H9 (cell line): ENCODE results near the gene RAB3A. TPM values are rescaled to one million over a fixed set of nuclear protein-coding genes. Genes with fewer than 3 reads are reported as not detected.

Experiments
- DNase-seq: peaks from one replicate; pipeline ENCODE4 v3.0.0-alpha.2; 2017
- H2AFZ ChIP-seq: one replicate; pipeline ENCODE4 v1.6.1; 2013; ENCODE audit warnings: mild to moderate bottlenecking, low read length, control low read depth, moderate library complexity
- H2AK5ac ChIP-seq: 2 replicates; pipeline ENCODE4 v1.6.1; 2013; ENCODE audit warnings: low read length, control low read depth, mixed read lengths; ENCODE audit not compliant: insufficient read length
- H2BK120ac ChIP-seq: one replicate; pipeline ENCODE4 v1.6.1; 2013; ENCODE audit warnings: low read depth, mild to moderate bottlenecking, low read length, control low read depth, inconsistent platforms; ENCODE audit not compliant: poor library complexity, severe bottlenecking
- H2BK12ac ChIP-seq: 2 replicates; pipeline ENCODE4 v1.6.1; 2013; ENCODE audit warnings: low read length, control low read depth, mixed read lengths, low read depth; ENCODE audit not compliant: insufficient read length
- H2BK15ac ChIP-seq: 2 replicates; pipeline ENCODE4 v1.6.1; 2013; ENCODE audit warnings: low read depth, low read length, control low read depth
- H2BK20ac ChIP-seq: one replicate; pipeline ENCODE4 v1.6.1; 2013; ENCODE audit warnings: low read depth, mild to moderate bottlenecking, low read length, control low read depth, inconsistent platforms; ENCODE audit not compliant: poor library complexity, severe bottlenecking
- H2BK5ac ChIP-seq: 2 replicates; pipeline ENCODE4 v1.6.1; 2013; ENCODE audit warnings: low read length, control low read depth, mixed read lengths; ENCODE audit not compliant: insufficient read length
- H3K14ac ChIP-seq: 2 replicates; pipeline ENCODE4 v1.6.1; 2013; ENCODE audit warnings: low read length, control low read depth; ENCODE audit not compliant: insufficient read depth
- H3K18ac ChIP-seq: 2 replicates; pipeline ENCODE4 v1.6.1; 2013; ENCODE audit warnings: low read depth, mild to moderate bottlenecking, mixed read lengths, low read length, control low read depth; ENCODE audit not compliant: insufficient read length
- H3K23ac ChIP-seq: 2 replicates; pipeline ENCODE4 v1.6.1; 2013; ENCODE audit warnings: low read length, control low read depth, mixed read lengths, low read depth; ENCODE audit not compliant: insufficient read length
- H3K23me2 ChIP-seq: 2 replicates; pipeline ENCODE4 v1.6.1; 2013; ENCODE audit warnings: low read depth, mild to moderate bottlenecking, mixed read lengths, low read length, control low read depth; ENCODE audit not compliant: insufficient read length, poor library complexity, severe bottlenecking
- H3K27ac ChIP-seq: 2 replicates; pipeline ENCODE4 v1.5.1; 2013; ENCODE audit warnings: low read length, control low read depth, mixed read lengths, low read depth; ENCODE audit not compliant: insufficient read length
- H3K27me3 ChIP-seq: 2 replicates; pipeline ENCODE4 v1.6.1; 2013; ENCODE audit warnings: low read length, control low read depth, inconsistent platforms; ENCODE audit not compliant: insufficient read depth
- H3K4ac ChIP-seq: 2 replicates; pipeline ENCODE4 v1.6.1; 2013; ENCODE audit warnings: low read depth, mild to moderate bottlenecking, control low read depth, inconsistent platforms, low read length, moderate library complexity
- H3K4me1 ChIP-seq: 2 replicates; pipeline ENCODE4 v1.6.1; 2013; ENCODE audit warnings: low read length, control low read depth, inconsistent platforms; ENCODE audit not compliant: insufficient read depth
- H3K4me2 ChIP-seq: 2 replicates; pipeline ENCODE4 v1.6.1; 2013; ENCODE audit warnings: low read length, control low read depth, mixed read lengths; ENCODE audit not compliant: insufficient read length, insufficient read depth
- H3K56ac ChIP-seq: 2 replicates; pipeline ENCODE4 v1.6.1; 2013; ENCODE audit warnings: low read depth, mild to moderate bottlenecking, mixed read lengths, low read length, control low read depth; ENCODE audit not compliant: insufficient read length
- H3K79me1 ChIP-seq: 2 replicates; pipeline ENCODE4 v1.6.1; 2013; ENCODE audit warnings: low read depth, mild to moderate bottlenecking, moderate library complexity, low read length, control low read depth, inconsistent platforms; ENCODE audit not compliant: insufficient read depth, poor library complexity, severe bottlenecking
- H3K79me2 ChIP-seq: 2 replicates; pipeline ENCODE4 v1.6.1; 2013; ENCODE audit warnings: low read length, control low read depth, inconsistent platforms; ENCODE audit not compliant: insufficient read depth
- H3K9ac ChIP-seq: 2 replicates; pipeline ENCODE4 v1.6.1; 2013; ENCODE audit warnings: low read length, control low read depth, mixed read lengths; ENCODE audit not compliant: insufficient read length; ENCODE audit errors: extremely low read depth
- H3K9me3 ChIP-seq: one replicate; pipeline ENCODE4 v1.6.1; 2013; ENCODE audit warnings: low read depth, low read length, inconsistent platforms; ENCODE audit not compliant: control insufficient read depth
- H3T11ph ChIP-seq: one replicate; pipeline ENCODE4 v1.6.1; 2013; ENCODE audit warnings: mild to moderate bottlenecking, low read length, control low read depth, inconsistent platforms
- H4K20me1 ChIP-seq: one replicate; pipeline ENCODE4 v1.6.1; 2013; ENCODE audit not compliant: control insufficient read depth, insufficient read length, insufficient read depth
- H4K5ac ChIP-seq: 2 replicates; pipeline ENCODE4 v1.6.1; 2013; ENCODE audit warnings: low read depth, mild to moderate bottlenecking, mixed read lengths, low read length, control low read depth; ENCODE audit not compliant: insufficient read length
- H4K8ac ChIP-seq: replicated peaks from 2 replicates; pipeline ENCODE4 v1.6.1; 2013; ENCODE audit warnings: low read length, control low read depth, mixed read lengths, low read depth; ENCODE audit not compliant: insufficient read length
- H4K91ac ChIP-seq: 2 replicates; pipeline ENCODE4 v1.6.1; 2013; ENCODE audit warnings: low read depth, mild to moderate bottlenecking, moderate library complexity, mixed read lengths, low read length, control low read depth; ENCODE audit not compliant: insufficient read length
- H3K27ac Mint-ChIP-seq, 3 experiments: 2 replicates in 2 of 3; 3 replicates in 1 of 3; pipeline ENCODE4 v1.8.0; 2020 to 2021; ENCODE audit warnings: mixed read lengths in 3 of 3, mild to moderate bottlenecking in 1 of 3, moderate library complexity in 1 of 3
- H3K27me3 Mint-ChIP-seq: 2 replicates; pipeline ENCODE4 v1.8.0; 2021; ENCODE audit warnings: low read depth, mild to moderate bottlenecking, moderate library complexity, mixed read lengths
- H3K36me3 Mint-ChIP-seq, 3 experiments: 2 replicates in 2 of 3; 3 replicates in 1 of 3; pipeline ENCODE4 v1.8.0; 2020 to 2021; ENCODE audit warnings: low read depth in 3 of 3, mixed read lengths in 3 of 3; ENCODE audit not compliant: insufficient read depth in 1 of 3
- H3K4me1 Mint-ChIP-seq, 2 experiments: 2 replicates each; pipeline ENCODE4 v1.8.0; 2020; ENCODE audit warnings: mixed read lengths in 2 of 2
- H3K4me3 Mint-ChIP-seq, 2 experiments: 2 replicates in 1 of 2; 3 replicates in 1 of 2; pipeline ENCODE4 v1.8.0; 2020 to 2021; ENCODE audit warnings: mild to moderate bottlenecking in 2 of 2, mixed read lengths in 2 of 2, moderate library complexity in 1 of 2
- H3K9me3 Mint-ChIP-seq, 2 experiments: 2 replicates in 1 of 2; 3 replicates in 1 of 2; pipeline ENCODE4 v1.8.0; 2020; ENCODE audit warnings: mild to moderate bottlenecking in 2 of 2, mixed read lengths in 2 of 2, moderate library complexity in 1 of 2
- WGBS: extraction: QIAGEN DNeasy Blood & Tissue Kit; methylation state at CpG from one replicate; pipeline ENCODE4 v1.1.7; 2013; ENCODE audit warnings: missing lambda C conversion rate, low lambda C conversion rate, mixed read lengths; ENCODE audit not compliant: insufficient read length; ENCODE audit errors: extremely low coverage; 5-methylcytosine and 5-hydroxymethylcytosine counted together
- total RNA-seq: library from RNA; stranded (reverse); gene quantifications from 2 replicates; pipeline ENCODE4 v1.2.1, GENCODE V29; 2021
- TF ChIP-seq, protein P1 (sequence below): fragments of 200-600 bp; sonication (generic); conservative IDR thresholded peaks from 3 replicates; pipeline ENCODE4 v1.8.0; 2021; ENCODE audit warnings: antibody characterized with exemption, mild to moderate bottlenecking

Gene RAB3A
- total RNA-seq, 1 experiment from 2014 or later = 6.8 TPM

DNA sequence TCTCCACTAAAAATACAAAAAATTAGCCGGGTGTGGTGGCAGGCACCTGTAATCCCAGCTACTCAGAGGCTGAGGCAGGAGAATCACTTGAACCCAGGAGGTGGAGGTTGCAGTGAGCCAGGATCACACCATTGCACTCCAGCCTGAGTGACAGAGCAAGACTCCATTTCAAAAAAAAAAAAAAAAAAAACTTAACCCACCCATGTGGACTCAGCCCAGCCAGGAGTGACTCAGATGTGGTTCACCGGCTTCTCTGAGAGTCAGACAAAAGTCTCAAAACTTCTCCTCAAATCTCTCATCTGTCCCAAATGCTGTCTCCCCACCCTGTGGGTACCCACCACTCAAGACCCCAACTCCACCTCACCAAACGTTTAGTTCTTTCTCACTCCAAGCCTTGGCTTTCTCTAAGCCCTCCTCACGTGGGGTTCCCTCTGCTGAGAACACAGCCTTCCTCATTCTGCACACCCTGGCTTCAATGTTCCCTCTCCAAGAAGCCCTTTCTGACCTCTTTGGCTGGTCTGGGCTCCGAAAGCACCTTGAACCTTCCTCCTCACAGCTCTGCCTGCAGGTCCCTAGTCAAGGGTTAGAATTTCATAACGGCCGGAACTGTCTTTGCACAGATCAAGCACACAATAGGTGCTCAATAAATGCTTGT is 11.1 kb upstream of the RAB3A start:
- no peak overlapping the region for H3K4me2 ChIP-seq

More for the DNA sequence above, 11.1 kb upstream of the RAB3A start:
- no peak for DNase-seq
- H3K36me3 Mint-ChIP-seq = peaks cover 0 to 3% (median 0%) of the 10 kb centered on the region in 3 experiments; a peak in 1 of 7 replicates
- Histone ChIP-seq H3K9ac (no peak overlapping the region), H4K91ac (no peak overlapping the region), H3T11ph (no peak overlapping the region), H2BK5ac (no peak overlapping the region), H2BK12ac (no peak overlapping the region), H3K79me2 (no peaks in the 10 kb centered on the region), H3K27ac (no peak overlapping the region), H3K4ac (no peak overlapping the region), H3K4me1 (no peaks in the 10 kb centered on the region), H4K20me1 (no peaks in the 10 kb centered on the region), H2BK120ac (no peak overlapping the region), H3K18ac (no peak overlapping the region), H2BK15ac (no peak overlapping the region), H3K79me1 (no peaks in the 10 kb centered on the region), H2AK5ac (no peak overlapping the region), H2AFZ (no peak overlapping the region), H3K9me3 (no peaks in the 10 kb centered on the region), H3K23me2 (no peaks in the 10 kb centered on the region), H3K14ac (no peak overlapping the region), H4K8ac (no peak overlapping the region), H3K27me3 (no peaks in the 10 kb centered on the region), H4K5ac (no peak overlapping the region), H2BK20ac (no peak overlapping the region), H3K56ac (no peak overlapping the region), H3K23ac (no peak overlapping the region)
- no CpG with 5 or more reads among the region's 7 CpGs for WGBS
- no peak overlapping the region for H3K4me3 Mint-ChIP-seq
- TF ChIP-seq, protein P1, sequence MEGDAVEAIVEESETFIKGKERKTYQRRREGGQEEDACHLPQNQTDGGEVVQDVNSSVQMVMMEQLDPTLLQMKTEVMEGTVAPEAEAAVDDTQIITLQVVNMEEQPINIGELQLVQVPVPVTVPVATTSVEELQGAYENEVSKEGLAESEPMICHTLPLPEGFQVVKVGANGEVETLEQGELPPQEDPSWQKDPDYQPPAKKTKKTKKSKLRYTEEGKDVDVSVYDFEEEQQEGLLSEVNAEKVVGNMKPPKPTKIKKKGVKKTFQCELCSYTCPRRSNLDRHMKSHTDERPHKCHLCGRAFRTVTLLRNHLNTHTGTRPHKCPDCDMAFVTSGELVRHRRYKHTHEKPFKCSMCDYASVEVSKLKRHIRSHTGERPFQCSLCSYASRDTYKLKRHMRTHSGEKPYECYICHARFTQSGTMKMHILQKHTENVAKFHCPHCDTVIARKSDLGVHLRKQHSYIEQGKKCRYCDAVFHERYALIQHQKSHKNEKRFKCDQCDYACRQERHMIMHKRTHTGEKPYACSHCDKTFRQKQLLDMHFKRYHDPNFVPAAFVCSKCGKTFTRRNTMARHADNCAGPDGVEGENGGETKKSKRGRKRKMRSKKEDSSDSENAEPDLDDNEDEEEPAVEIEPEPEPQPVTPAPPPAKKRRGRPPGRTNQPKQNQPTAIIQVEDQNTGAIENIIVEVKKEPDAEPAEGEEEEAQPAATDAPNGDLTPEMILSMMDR = no peak
- no peaks in the 10 kb centered on the region for H3K9me3 Mint-ChIP-seq
- H3K4me1 Mint-ChIP-seq = peaks cover 2 to 3% of the 10 kb centered on the region in 2 experiments; a peak in 3 of 4 replicates
- peak overlapping the region in 1 of 3 experiments; percentile 23; a peak in 2 of 7 replicates for H3K27ac Mint-ChIP-seq
- H3K27me3 Mint-ChIP-seq = peaks cover 2% of the 10 kb centered on the region; the same call in 1 of the 2 replicates
